Nephron progenitor cell (in vitro differentiated cells): ENCODE measurements around the gene EMILIN2.

ENCODE experiments used
- DNase-seq: peaks from one replicate; pipeline ENCODE4 v3.0.0; 2021
- H3K27ac Mint-ChIP-seq: 2 replicates; pipeline ENCODE4 v1.8.0; 2021; ENCODE audit warnings: mild to moderate bottlenecking, moderate library complexity, mixed read lengths
- H3K27me3 Mint-ChIP-seq: 2 replicates; pipeline ENCODE4 v1.8.0; 2021; ENCODE audit warnings: mild to moderate bottlenecking, low read depth, mixed read lengths; ENCODE audit not compliant: poor library complexity
- H3K36me3 Mint-ChIP-seq: 2 replicates; pipeline ENCODE4 v1.8.0; 2021; ENCODE audit warnings: low read depth, mixed read lengths
- H3K4me1 Mint-ChIP-seq: 2 replicates; pipeline ENCODE4 v1.8.0; 2021; ENCODE audit warnings: mixed read lengths
- H3K4me3 Mint-ChIP-seq: 2 replicates; pipeline ENCODE4 v1.8.0; 2021; ENCODE audit warnings: mild to moderate bottlenecking, moderate library complexity, mixed read lengths
- H3K9me3 Mint-ChIP-seq: 2 replicates; pipeline ENCODE4 v1.8.0; 2021; ENCODE audit warnings: mild to moderate bottlenecking, moderate library complexity, mixed read lengths
- CTCF ChIP-seq: fragments of 200-600 bp; sonication (generic); IDR thresholded peaks from 2 replicates; pipeline ENCODE4 v1.5.0; 2021; ENCODE audit warnings: antibody characterized with exemption

Gene EMILIN2

GRCh38 chr18:2869207-2869606, 22.4 kb downstream of the EMILIN2 start:
- H3K27ac Mint-ChIP-seq = no peak overlapping the region
- H3K9me3 Mint-ChIP-seq = peaks cover 46% of the 10 kb centered on the region
- H3K27me3 Mint-ChIP-seq = peaks cover 3% of the 10 kb centered on the region
- H3K4me1 Mint-ChIP-seq = no peaks in the 10 kb centered on the region
- H3K4me3 Mint-ChIP-seq = no peak overlapping the region
- DNase-seq = no peak
- peaks cover 16% of the 10 kb centered on the region for H3K36me3 Mint-ChIP-seq
- no peak for TF ChIP-seq CTCF

- Mint-ChIP-seq H3K27ac (no peak overlapping the region), H3K4me1 (peaks cover 10% of the 10 kb centered on the region), H3K4me3 (no peak overlapping the region), H3K27me3 (peaks cover 6% of the 10 kb centered on the region), H3K36me3 (peaks cover 12% of the 10 kb centered on the region), H3K9me3 (peaks cover 29% of the 10 kb centered on the region)
- no peak for DNase-seq
- TF ChIP-seq CTCF = no peak
Measured at GRCh38 chr18:2871111-2871720, 24.4 kb downstream of the EMILIN2 start.

GRCh38 chr18:2872095-2872494, 25.3 kb downstream of the EMILIN2 start:
- no peak for TF ChIP-seq CTCF
- H3K27me3 Mint-ChIP-seq = peaks cover 3% of the 10 kb centered on the region
- peaks cover 10% of the 10 kb centered on the region for H3K4me1 Mint-ChIP-seq
- no peak for DNase-seq
- no peak overlapping the region for H3K27ac Mint-ChIP-seq
- peaks cover 4% of the 10 kb centered on the region for H3K36me3 Mint-ChIP-seq
- H3K4me3 Mint-ChIP-seq = no peak overlapping the region
- peaks cover 21% of the 10 kb centered on the region for H3K9me3 Mint-ChIP-seq

- Mint-ChIP-seq H3K36me3 (no peaks in the 10 kb centered on the region), H3K27ac (no peak overlapping the region), H3K4me3 (no peak overlapping the region), H3K4me1 (peaks cover 18% of the 10 kb centered on the region), H3K9me3 (peaks cover 3% of the 10 kb centered on the region), H3K27me3 (peaks cover 10% of the 10 kb centered on the region)
- DNase-seq = no peak
- TF ChIP-seq CTCF = no peak
Measured at GRCh38 chr18:2874765-2875164, 28.0 kb downstream of the EMILIN2 start.

- Mint-ChIP-seq H3K36me3 (no peaks in the 10 kb centered on the region), H3K9me3 (no peaks in the 10 kb centered on the region), H3K4me1 (peaks cover 50% of the 10 kb centered on the region), H3K27me3 (peaks cover 18% of the 10 kb centered on the region), H3K27ac (no peak overlapping the region), H3K4me3 (no peak overlapping the region)
- DNase-seq = no peak
- TF ChIP-seq CTCF = no peak
Measured at GRCh38 chr18:2878656-2879330, 32.0 kb downstream of the EMILIN2 start.

- H3K27me3 Mint-ChIP-seq = peaks cover 17% of the 10 kb centered on the region
- no peak for TF ChIP-seq CTCF
- peak overlapping the region; percentile 12 for H3K27ac Mint-ChIP-seq
- no peak overlapping the region for H3K4me3 Mint-ChIP-seq
- H3K36me3 Mint-ChIP-seq = no peaks in the 10 kb centered on the region
- no peak for DNase-seq
- no peaks in the 10 kb centered on the region for H3K9me3 Mint-ChIP-seq
- peaks cover 50% of the 10 kb centered on the region for H3K4me1 Mint-ChIP-seq
Measured at GRCh38 chr18:2879889-2880288, 33.1 kb downstream of the EMILIN2 start.
